HepG2 (cell line): ENCODE data around the gene CPNE1. TPM values are rescaled to one million over a fixed set of nuclear protein-coding genes. Genes with fewer than 3 reads are reported as not detected.

Experiments
- BORCS8-MEF2B ChIP-seq: sonication (generic); formaldehyde crosslinking; IDR thresholded peaks from 2 replicates; pipeline ENCODE4 v1.8.0; 2022; ENCODE audit warnings: mild to moderate bottlenecking, missing genetic modification reagents
- CBFB ChIP-seq: sonication (generic); formaldehyde crosslinking; IDR thresholded peaks from 2 replicates; pipeline ENCODE4 v1.4.0; 2020; ENCODE audit warnings: missing genetic modification reagents
- CEBPB ChIP-seq: IDR thresholded peaks from 2 replicates; pipeline ENCODE4 v1.6.1; 2011; ENCODE audit warnings: low read depth, low read length, improper control_type of control experiment, borderline replicate concordance
- HHEX ChIP-seq: IDR thresholded peaks from 2 replicates; pipeline ENCODE4 v1.6.1; 2016; ENCODE audit warnings: control low read depth
- HMG20A ChIP-seq: IDR thresholded peaks from 2 replicates; pipeline ENCODE4 v1.6.1; 2016; ENCODE audit warnings: borderline replicate concordance
- IRF2 ChIP-seq: IDR thresholded peaks from 2 replicates; pipeline ENCODE4 v1.6.1; 2018; ENCODE audit warnings: missing genetic modification reagents, missing compliant biosample characterization
- NCOA1 ChIP-seq: sonication (generic); formaldehyde crosslinking; IDR thresholded peaks from 2 replicates; pipeline ENCODE4 v1.9.0; 2021; ENCODE audit warnings: missing genetic modification reagents
- NFIC ChIP-seq: IDR thresholded peaks from 2 replicates; pipeline ENCODE4 v1.6.1; 2012; ENCODE audit warnings: mild to moderate bottlenecking, low read length, inconsistent platforms
- PITX1 ChIP-seq: sonication (generic); formaldehyde crosslinking; IDR thresholded peaks from 2 replicates; pipeline ENCODE4 v1.5.1; 2020; ENCODE audit warnings: mild to moderate bottlenecking, missing genetic modification reagents
- REL ChIP-seq: sonication (generic); formaldehyde crosslinking; conservative IDR thresholded peaks from 2 replicates; pipeline ENCODE4 v1.8.0; 2022; ENCODE audit warnings: mild to moderate bottlenecking, missing genetic modification reagents, moderate library complexity
- REPIN1 ChIP-seq: sonication (generic); formaldehyde crosslinking; IDR thresholded peaks from 2 replicates; pipeline ENCODE4 v1.8.0; 2022; ENCODE audit warnings: missing genetic modification reagents, low read depth, mild to moderate bottlenecking, borderline replicate concordance
- ZBTB1 ChIP-seq: sonication (generic); formaldehyde crosslinking; IDR thresholded peaks from 2 replicates; pipeline ENCODE4 v1.4.0; 2020; ENCODE audit warnings: missing genetic modification reagents, borderline replicate concordance
- ZNF274 ChIP-seq: sonication (generic); formaldehyde crosslinking; IDR thresholded peaks from 2 replicates; pipeline ENCODE4 v1.5.1; 2020; ENCODE audit warnings: mild to moderate bottlenecking, missing genetic modification reagents
- ZNF644 ChIP-seq: IDR thresholded peaks from 2 replicates; pipeline ENCODE4 v1.6.1; 2016; ENCODE audit warnings: low read depth
- ZNF670 ChIP-seq: sonication (generic); formaldehyde crosslinking; IDR thresholded peaks from 2 replicates; pipeline ENCODE4 v1.8.0; 2022; ENCODE audit warnings: mild to moderate bottlenecking, missing genetic modification reagents, borderline replicate concordance
- ZNF709 ChIP-seq: sonication (generic); formaldehyde crosslinking; IDR thresholded peaks from 2 replicates; pipeline ENCODE4 v1.5.0; 2020; ENCODE audit warnings: mild to moderate bottlenecking, missing genetic modification reagents
- polyA plus RNA-seq, 8 experiments: library from polyadenylated mRNA; depleted of rRNA in 3 of 8; stranded (reverse) in 7 of 8; unstranded in 1 of 8; fragments of >200 nt; fragmentation: Illumina TruSeq in 4 of 8; extraction: Trizol in 4 of 8; gene quantifications; 2 replicates each; pipeline versions ENCODE4 v1.2.1 to v1.2.3, GENCODE V29; 2011 to 2016; ENCODE audit warnings: low read depth in 4 of 8, missing spikeins in 1 of 8, mixed read lengths in 1 of 8; ENCODE audit not compliant: insufficient read depth in 1 of 8
- total RNA-seq, 5 experiments: library from RNA; depleted of rRNA; stranded (reverse); fragments of >200 nt; fragmentation: Illumina TruSeq; extraction: Trizol; gene quantifications; 2 replicates each; pipeline ENCODE4 v1.2.3, GENCODE V29; 2016; ENCODE audit warnings: low read depth in 1 of 5
- TF ChIP-seq, protein P1 (sequence below): sonication (generic); formaldehyde crosslinking; IDR thresholded peaks from 2 replicates; pipeline ENCODE4 v1.5.1; 2020; ENCODE audit warnings: missing genetic modification reagents, mild to moderate bottlenecking, borderline replicate concordance
- TF ChIP-seq, protein P2 (sequence below): sonication (generic); formaldehyde crosslinking; IDR thresholded peaks from 2 replicates; pipeline ENCODE4 v1.5.0; 2020; ENCODE audit warnings: mild to moderate bottlenecking, low read depth, missing genetic modification reagents, borderline replicate concordance
- TF ChIP-seq, protein P3 (sequence below): sonication (generic); formaldehyde crosslinking; IDR thresholded peaks from 2 replicates; pipeline ENCODE4 v1.5.1; 2020; ENCODE audit warnings: mild to moderate bottlenecking, moderate library complexity, missing genetic modification reagents
- TF ChIP-seq, protein P4 (sequence below): sonication (generic); formaldehyde crosslinking; IDR thresholded peaks from 2 replicates; pipeline ENCODE4 v1.4.0; 2020; ENCODE audit warnings: missing genetic modification reagents; ENCODE audit errors: not compliant biosample characterization
- TF ChIP-seq, protein P5 (sequence below): sonication (generic); formaldehyde crosslinking; IDR thresholded peaks from 2 replicates; pipeline ENCODE4 v1.5.1; 2020; ENCODE audit warnings: missing genetic modification reagents, mild to moderate bottlenecking, borderline replicate concordance

The CPNE1 gene
- total and polyA plus RNA-seq, 2 of the 13 experiments (the other 11 are each of a cell fraction or from before 2014, with no cell fraction given): 408 to 431 TPM

DNA sequence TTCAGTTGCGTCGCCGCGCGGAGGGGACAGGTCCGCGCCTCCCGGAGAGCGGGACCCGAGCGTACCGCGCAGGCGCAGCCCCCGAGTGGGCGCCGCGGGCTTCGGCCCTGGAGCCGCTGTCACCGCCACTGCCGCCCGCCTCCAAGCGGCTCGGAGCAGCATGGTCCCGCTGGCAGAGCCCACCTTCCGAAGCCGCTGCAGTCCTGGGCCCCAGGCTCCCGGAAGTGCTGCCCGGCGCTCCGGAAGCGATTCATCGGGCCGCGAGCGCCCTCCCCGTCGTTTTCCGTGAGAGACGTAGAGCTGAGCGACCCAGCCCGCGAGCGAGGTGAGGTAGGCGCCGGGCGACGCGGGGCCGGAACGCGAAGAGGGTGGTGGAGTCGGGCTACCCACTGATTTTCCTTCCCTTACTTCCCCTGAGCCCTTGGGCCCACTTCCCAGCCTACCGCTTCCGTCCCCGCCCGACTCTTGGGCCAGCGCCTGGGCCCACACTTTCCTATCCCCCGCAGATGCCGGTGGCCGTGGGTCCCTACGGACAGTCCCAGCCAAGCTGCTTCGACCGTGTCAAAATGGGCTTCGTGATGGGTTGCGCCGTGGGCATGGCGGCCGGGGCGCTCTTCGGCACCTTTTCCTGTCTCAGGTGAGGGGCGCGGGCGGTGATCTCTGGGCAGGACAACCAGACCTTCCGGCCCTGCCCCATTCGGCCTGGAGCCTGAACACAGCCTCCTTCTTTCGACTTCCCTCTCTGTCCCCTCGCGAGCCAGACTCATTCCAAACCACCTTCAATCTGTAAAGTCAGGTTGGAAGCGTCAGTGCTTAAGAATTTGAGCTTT lies 34.6 kb upstream of the CPNE1 start, which contains the start of the genes NFS1 and ROMO1 (continued):
- TF ChIP-seq, protein P1, sequence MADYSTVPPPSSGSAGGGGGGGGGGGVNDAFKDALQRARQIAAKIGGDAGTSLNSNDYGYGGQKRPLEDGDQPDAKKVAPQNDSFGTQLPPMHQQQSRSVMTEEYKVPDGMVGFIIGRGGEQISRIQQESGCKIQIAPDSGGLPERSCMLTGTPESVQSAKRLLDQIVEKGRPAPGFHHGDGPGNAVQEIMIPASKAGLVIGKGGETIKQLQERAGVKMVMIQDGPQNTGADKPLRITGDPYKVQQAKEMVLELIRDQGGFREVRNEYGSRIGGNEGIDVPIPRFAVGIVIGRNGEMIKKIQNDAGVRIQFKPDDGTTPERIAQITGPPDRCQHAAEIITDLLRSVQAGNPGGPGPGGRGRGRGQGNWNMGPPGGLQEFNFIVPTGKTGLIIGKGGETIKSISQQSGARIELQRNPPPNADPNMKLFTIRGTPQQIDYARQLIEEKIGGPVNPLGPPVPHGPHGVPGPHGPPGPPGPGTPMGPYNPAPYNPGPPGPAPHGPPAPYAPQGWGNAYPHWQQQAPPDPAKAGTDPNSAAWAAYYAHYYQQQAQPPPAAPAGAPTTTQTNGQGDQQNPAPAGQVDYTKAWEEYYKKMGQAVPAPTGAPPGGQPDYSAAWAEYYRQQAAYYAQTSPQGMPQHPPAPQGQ (CRISPR knock-in tag): no peak
- TF ChIP-seq ZNF644 (CRISPR knock-in tag) (no peak; the same call in 1 of the 2 replicates), ZNF670 (CRISPR knock-in tag) (peak; percentile 91; the same call in 1 of the 2 replicates), BORCS8-MEF2B (peak; percentile 96), ZBTB1 (peak; percentile 67; the same call in 1 of the 2 replicates), CEBPB (no peak), ZNF274 (CRISPR knock-in tag) (peak; percentile 99), IRF2 (CRISPR knock-in tag) (peak; percentile 99), PITX1 (CRISPR knock-in tag) (peak; percentile 88), REPIN1 (CRISPR knock-in tag) (peak; percentile 100), NFIC (no peak), REL (CRISPR knock-in tag) (peak; percentile 99), HHEX (CRISPR knock-in tag) (no peak), CBFB (peak; percentile 98), ZNF709 (CRISPR knock-in tag) (peak; percentile 84; the same call in 1 of the 2 replicates), HMG20A (CRISPR knock-in tag) (peak; percentile 8; the same call in 1 of the 2 replicates), NCOA1 (CRISPR knock-in tag) (peak; percentile 72)
- TF ChIP-seq, protein P2, sequence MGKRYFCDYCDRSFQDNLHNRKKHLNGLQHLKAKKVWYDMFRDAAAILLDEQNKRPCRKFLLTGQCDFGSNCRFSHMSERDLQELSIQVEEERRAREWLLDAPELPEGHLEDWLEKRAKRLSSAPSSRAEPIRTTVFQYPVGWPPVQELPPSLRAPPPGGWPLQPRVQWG: peak; percentile 80; the same call in 1 of the 2 replicates
- TF ChIP-seq, protein P3, sequence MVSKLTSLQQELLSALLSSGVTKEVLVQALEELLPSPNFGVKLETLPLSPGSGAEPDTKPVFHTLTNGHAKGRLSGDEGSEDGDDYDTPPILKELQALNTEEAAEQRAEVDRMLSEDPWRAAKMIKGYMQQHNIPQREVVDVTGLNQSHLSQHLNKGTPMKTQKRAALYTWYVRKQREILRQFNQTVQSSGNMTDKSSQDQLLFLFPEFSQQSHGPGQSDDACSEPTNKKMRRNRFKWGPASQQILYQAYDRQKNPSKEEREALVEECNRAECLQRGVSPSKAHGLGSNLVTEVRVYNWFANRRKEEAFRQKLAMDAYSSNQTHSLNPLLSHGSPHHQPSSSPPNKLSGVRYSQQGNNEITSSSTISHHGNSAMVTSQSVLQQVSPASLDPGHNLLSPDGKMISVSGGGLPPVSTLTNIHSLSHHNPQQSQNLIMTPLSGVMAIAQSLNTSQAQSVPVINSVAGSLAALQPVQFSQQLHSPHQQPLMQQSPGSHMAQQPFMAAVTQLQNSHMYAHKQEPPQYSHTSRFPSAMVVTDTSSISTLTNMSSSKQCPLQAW (CRISPR knock-in tag): peak; percentile 75
- TF ChIP-seq, protein P4, sequence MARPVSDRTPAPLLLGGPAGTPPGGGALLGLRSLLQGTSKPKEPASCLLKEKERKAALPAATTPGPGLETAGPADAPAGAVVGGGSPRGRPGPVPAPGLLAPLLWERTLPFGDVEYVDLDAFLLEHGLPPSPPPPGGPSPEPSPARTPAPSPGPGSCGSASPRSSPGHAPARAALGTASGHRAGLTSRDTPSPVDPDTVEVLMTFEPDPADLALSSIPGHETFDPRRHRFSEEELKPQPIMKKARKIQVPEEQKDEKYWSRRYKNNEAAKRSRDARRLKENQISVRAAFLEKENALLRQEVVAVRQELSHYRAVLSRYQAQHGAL (CRISPR knock-in tag): peak; percentile 82
- TF ChIP-seq, protein P5, sequence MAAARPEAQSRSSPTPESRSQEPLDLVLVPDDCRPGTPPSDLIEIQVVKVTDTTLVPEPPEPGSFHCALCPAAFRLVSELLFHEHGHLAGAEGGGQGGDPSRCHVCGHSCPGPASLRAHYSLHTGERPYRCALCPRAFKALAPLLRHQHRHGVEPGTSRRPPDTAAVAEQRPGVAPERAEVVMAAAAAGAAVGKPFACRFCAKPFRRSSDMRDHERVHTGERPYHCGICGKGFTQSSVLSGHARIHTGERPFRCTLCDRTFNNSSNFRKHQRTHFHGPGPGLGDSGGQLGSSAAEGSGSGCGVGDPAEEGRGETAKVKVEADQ (CRISPR knock-in tag): peak; percentile 95
